DOHH2 (cell line): ENCODE measurements around the gene OLFM3.

Source experiments
- EZH2phosphoT487 ChIP-seq: fragments of 200-600 bp; sonication (generic); IDR thresholded peaks from 2 replicates; pipeline ENCODE4 v1.6.1; 2017; ENCODE audit warnings: borderline replicate concordance, mild to moderate bottlenecking, antibody characterized with exemption, low read length, moderate library complexity, mixed read lengths
- TF ChIP-seq, protein P1 (sequence below): fragments of 200-600 bp; sonication (generic); IDR thresholded peaks from one replicate; pipeline ENCODE4 v1.5.1; 2014; ENCODE audit warnings: antibody characterized with exemption, mild to moderate bottlenecking, low read depth, low read length; ENCODE audit not compliant: poor library complexity, severe bottlenecking

GRCh38 chr1:101835988-101836387 lies 160.7 kb downstream of the OLFM3 start:
- TF ChIP-seq, protein P1, sequence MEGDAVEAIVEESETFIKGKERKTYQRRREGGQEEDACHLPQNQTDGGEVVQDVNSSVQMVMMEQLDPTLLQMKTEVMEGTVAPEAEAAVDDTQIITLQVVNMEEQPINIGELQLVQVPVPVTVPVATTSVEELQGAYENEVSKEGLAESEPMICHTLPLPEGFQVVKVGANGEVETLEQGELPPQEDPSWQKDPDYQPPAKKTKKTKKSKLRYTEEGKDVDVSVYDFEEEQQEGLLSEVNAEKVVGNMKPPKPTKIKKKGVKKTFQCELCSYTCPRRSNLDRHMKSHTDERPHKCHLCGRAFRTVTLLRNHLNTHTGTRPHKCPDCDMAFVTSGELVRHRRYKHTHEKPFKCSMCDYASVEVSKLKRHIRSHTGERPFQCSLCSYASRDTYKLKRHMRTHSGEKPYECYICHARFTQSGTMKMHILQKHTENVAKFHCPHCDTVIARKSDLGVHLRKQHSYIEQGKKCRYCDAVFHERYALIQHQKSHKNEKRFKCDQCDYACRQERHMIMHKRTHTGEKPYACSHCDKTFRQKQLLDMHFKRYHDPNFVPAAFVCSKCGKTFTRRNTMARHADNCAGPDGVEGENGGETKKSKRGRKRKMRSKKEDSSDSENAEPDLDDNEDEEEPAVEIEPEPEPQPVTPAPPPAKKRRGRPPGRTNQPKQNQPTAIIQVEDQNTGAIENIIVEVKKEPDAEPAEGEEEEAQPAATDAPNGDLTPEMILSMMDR: no peak
- no peak for TF ChIP-seq EZH2phosphoT487
